DND-41 (cell line): ENCODE results near the gene LDAF1.
A peak's percentile ranks its signal among the peaks of the same experiment; 100 is the strongest.

ENCODE experiments used
- ATAC-seq: fragments of 200-7000 bp; cut with Tn5 transposase; 3 replicates; pipeline ENCODE4 v1.9.1; 2021; ENCODE audit warnings: low read depth; ENCODE audit not compliant: insufficient read depth
- DNase-seq: peaks from one replicate; pipeline ENCODE4 v3.0.0-alpha.2; 2020
- H2AFZ ChIP-seq: 2 replicates; pipeline ENCODE4 v1.6.0; 2012; ENCODE audit warnings: low read depth, low read length
- H3K27ac ChIP-seq: 2 replicates; pipeline ENCODE4 v1.5.1; 2012; ENCODE audit warnings: low read length, inconsistent platforms
- H3K27me3 ChIP-seq: fragments of 200-600 bp; sonication (generic); 2 replicates; pipeline ENCODE4 v1.6.0; 2012; ENCODE audit warnings: low read length, mild to moderate bottlenecking, inconsistent platforms; ENCODE audit not compliant: insufficient read depth, poor library complexity
- H3K36me3 ChIP-seq: 2 replicates; pipeline ENCODE4 v1.5.1; 2012; ENCODE audit warnings: low read length, inconsistent platforms; ENCODE audit not compliant: insufficient read depth
- H3K4me1 ChIP-seq: 2 replicates; pipeline ENCODE4 v1.5.1; 2012; ENCODE audit warnings: mild to moderate bottlenecking, low read length; ENCODE audit not compliant: insufficient read depth
- H3K4me2 ChIP-seq: 2 replicates; pipeline ENCODE4 v1.6.0; 2012; ENCODE audit warnings: mild to moderate bottlenecking, moderate library complexity, low read length, inconsistent platforms; ENCODE audit not compliant: insufficient read depth
- H3K4me3 ChIP-seq, 2 experiments: fragments of 200-600 bp in 1 of 2; shearing (Covaris generic) in 1 of 2; 2 replicates each; pipeline ENCODE4 v1.5.1; 2012 to 2016; ENCODE audit warnings: inconsistent platforms in 2 of 2, low read length in 2 of 2, mild to moderate bottlenecking in 2 of 2, low read depth in 1 of 2, moderate library complexity in 1 of 2
- H3K79me2 ChIP-seq: 2 replicates; pipeline ENCODE4 v1.6.0; 2012; ENCODE audit warnings: low read length, inconsistent platforms; ENCODE audit not compliant: insufficient read depth
- H3K9ac ChIP-seq: 2 replicates; pipeline ENCODE4 v1.6.0; 2012; ENCODE audit warnings: low read depth, mild to moderate bottlenecking, inconsistent platforms, low read length, moderate library complexity
- H3K9me3 ChIP-seq: 2 replicates; pipeline ENCODE4 v1.5.1; 2012; ENCODE audit warnings: low read length, moderate library complexity, mild to moderate bottlenecking, inconsistent platforms; ENCODE audit not compliant: insufficient read depth, severe bottlenecking
- H4K20me1 ChIP-seq: 2 replicates; pipeline ENCODE4 v1.6.0; 2012; ENCODE audit warnings: low read length; ENCODE audit not compliant: insufficient read depth
- EZH2 ChIP-seq: IDR thresholded peaks from 3 replicates; pipeline ENCODE4 v1.6.1; 2012; ENCODE audit warnings: borderline replicate concordance, low read depth, mild to moderate bottlenecking, moderate library complexity, low read length, inconsistent platforms; ENCODE audit not compliant: severe bottlenecking
- TF ChIP-seq, protein P1 (sequence below): IDR thresholded peaks from 2 replicates; pipeline ENCODE4 v1.5.1; 2012; ENCODE audit warnings: borderline replicate concordance, low read length, moderate library complexity, mild to moderate bottlenecking; ENCODE audit not compliant: poor library complexity, severe bottlenecking; ENCODE audit errors: extremely low read depth

LDAF1 gene

GRCh38 chr16:21222495-21223337 lies 64.2 kb downstream of the LDAF1 start:
- Histone ChIP-seq H3K4me2 (no peak overlapping the region), H3K27ac (no peak overlapping the region), H3K4me1 (no peaks in the 10 kb centered on the region), H2AFZ (no peak overlapping the region), H3K9ac (no peak overlapping the region), H3K36me3 (no peaks in the 10 kb centered on the region), H3K27me3 (peaks cover 21% of the 10 kb centered on the region), H3K9me3 (no peaks in the 10 kb centered on the region), H3K79me2 (no peaks in the 10 kb centered on the region), H3K4me3 (no peak overlapping the region), H4K20me1 (no peaks in the 10 kb centered on the region)
- ATAC-seq (no peak), DNase-seq (no peak)
- TF ChIP-seq, protein P1, sequence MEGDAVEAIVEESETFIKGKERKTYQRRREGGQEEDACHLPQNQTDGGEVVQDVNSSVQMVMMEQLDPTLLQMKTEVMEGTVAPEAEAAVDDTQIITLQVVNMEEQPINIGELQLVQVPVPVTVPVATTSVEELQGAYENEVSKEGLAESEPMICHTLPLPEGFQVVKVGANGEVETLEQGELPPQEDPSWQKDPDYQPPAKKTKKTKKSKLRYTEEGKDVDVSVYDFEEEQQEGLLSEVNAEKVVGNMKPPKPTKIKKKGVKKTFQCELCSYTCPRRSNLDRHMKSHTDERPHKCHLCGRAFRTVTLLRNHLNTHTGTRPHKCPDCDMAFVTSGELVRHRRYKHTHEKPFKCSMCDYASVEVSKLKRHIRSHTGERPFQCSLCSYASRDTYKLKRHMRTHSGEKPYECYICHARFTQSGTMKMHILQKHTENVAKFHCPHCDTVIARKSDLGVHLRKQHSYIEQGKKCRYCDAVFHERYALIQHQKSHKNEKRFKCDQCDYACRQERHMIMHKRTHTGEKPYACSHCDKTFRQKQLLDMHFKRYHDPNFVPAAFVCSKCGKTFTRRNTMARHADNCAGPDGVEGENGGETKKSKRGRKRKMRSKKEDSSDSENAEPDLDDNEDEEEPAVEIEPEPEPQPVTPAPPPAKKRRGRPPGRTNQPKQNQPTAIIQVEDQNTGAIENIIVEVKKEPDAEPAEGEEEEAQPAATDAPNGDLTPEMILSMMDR, result no peak
- TF ChIP-seq EZH2, result no peak

DNA sequence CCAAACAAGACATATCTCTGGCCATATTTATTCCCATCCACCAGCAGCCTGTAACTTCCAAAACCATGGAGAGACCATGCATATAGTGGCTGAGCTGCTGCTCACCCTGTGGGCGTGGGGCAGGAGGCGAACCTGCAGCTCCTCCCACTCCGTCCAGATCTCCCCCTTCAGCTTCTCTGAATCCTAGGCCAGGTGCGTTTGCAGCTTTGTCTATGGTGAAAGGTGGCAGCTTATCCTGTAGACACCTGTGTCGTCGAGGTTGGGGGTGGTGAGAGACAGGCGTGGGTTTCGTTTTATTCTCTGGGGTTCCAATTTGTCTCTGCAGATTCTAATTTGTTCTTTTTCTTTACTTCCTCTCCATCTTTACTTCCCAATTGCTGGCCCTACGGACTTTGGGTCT lies 65.3 kb downstream of the LDAF1 start:
- DNase-seq, result no peak
- H3K27ac ChIP-seq, result no peak overlapping the region
- no peaks in the 10 kb centered on the region for H3K36me3 ChIP-seq
- no peak overlapping the region for H3K4me2 ChIP-seq
- H2AFZ ChIP-seq, result no peak overlapping the region
- H3K79me2 ChIP-seq, result no peaks in the 10 kb centered on the region
- H3K4me1 ChIP-seq, result no peaks in the 10 kb centered on the region
- H3K9me3 ChIP-seq, result no peaks in the 10 kb centered on the region
- no peak for ATAC-seq
- H3K4me3 ChIP-seq, result no peak overlapping the region
- no peaks in the 10 kb centered on the region for H4K20me1 ChIP-seq
- no peak overlapping the region for H3K9ac ChIP-seq
- no peak for TF ChIP-seq EZH2
- TF ChIP-seq, protein P1, result no peak
- H3K27me3 ChIP-seq, result peaks cover 21% of the 10 kb centered on the region

GRCh38 chr16:21224800-21225199 lies 66.3 kb downstream of the LDAF1 start:
- ATAC-seq, result 0 out of 3 replicates have a peak, but pooled peaks have one; percentile 19
- Histone ChIP-seq H3K4me2 (no peak overlapping the region), H2AFZ (no peak overlapping the region), H3K4me1 (no peaks in the 10 kb centered on the region), H3K9me3 (no peaks in the 10 kb centered on the region), H3K9ac (no peak overlapping the region), H3K79me2 (no peaks in the 10 kb centered on the region), H3K36me3 (no peaks in the 10 kb centered on the region), H3K27ac (no peak overlapping the region), H4K20me1 (no peaks in the 10 kb centered on the region), H3K4me3 (no peak overlapping the region), H3K27me3 (peaks cover 21% of the 10 kb centered on the region)
- DNase-seq, result peak; percentile 9
- no peak for TF ChIP-seq EZH2
- TF ChIP-seq, protein P1, result no peak
